Omental fat pad (tissue), 4 donors: ENCODE measurements around the gene DHFR. TPM values are rescaled to one million over a fixed set of nuclear protein-coding genes. Genes with fewer than 3 reads are reported as not detected.

Source experiments
- ATAC-seq: fragments of 150-250 bp; one replicate; pipeline ENCODE4 v1.9.1; 2016; ENCODE audit warnings: mild to moderate bottlenecking, moderate library complexity; ENCODE audit not compliant: low FRiP score
- DNase-seq: peaks from one replicate; pipeline ENCODE4 v3.0.0-alpha.2; 2019; ENCODE audit warnings: low spot score
- CTCF ChIP-seq, 3 donors: fragments of 450-650 bp; IDR thresholded peaks; one replicate each; pipeline ENCODE4 v1.5.1; 2016 to 2017; ENCODE audit warnings: antibody characterized with exemption in 3 of 3, mild to moderate bottlenecking in 3 of 3, moderate library complexity in 2 of 3
- total RNA-seq, 4 donors: library from RNA; depleted of rRNA; stranded (reverse); fragments of >200 nt; gene quantifications; one replicate each; pipeline ENCODE4 v1.1.0, GENCODE V29; 2016

DHFR gene
- total RNA-seq, 4 donors from 2014 or later, result 9.1 to 12.2 (median 10.2) TPM

- ATAC-seq, result no peak
- TF ChIP-seq CTCF (IDR thresholded peaks at IDR 0.05), result no peak
- no peak for DNase-seq
Measured at GRCh38 chr5:80632700-80633099, 22.1 kb downstream of the DHFR start.

DNA sequence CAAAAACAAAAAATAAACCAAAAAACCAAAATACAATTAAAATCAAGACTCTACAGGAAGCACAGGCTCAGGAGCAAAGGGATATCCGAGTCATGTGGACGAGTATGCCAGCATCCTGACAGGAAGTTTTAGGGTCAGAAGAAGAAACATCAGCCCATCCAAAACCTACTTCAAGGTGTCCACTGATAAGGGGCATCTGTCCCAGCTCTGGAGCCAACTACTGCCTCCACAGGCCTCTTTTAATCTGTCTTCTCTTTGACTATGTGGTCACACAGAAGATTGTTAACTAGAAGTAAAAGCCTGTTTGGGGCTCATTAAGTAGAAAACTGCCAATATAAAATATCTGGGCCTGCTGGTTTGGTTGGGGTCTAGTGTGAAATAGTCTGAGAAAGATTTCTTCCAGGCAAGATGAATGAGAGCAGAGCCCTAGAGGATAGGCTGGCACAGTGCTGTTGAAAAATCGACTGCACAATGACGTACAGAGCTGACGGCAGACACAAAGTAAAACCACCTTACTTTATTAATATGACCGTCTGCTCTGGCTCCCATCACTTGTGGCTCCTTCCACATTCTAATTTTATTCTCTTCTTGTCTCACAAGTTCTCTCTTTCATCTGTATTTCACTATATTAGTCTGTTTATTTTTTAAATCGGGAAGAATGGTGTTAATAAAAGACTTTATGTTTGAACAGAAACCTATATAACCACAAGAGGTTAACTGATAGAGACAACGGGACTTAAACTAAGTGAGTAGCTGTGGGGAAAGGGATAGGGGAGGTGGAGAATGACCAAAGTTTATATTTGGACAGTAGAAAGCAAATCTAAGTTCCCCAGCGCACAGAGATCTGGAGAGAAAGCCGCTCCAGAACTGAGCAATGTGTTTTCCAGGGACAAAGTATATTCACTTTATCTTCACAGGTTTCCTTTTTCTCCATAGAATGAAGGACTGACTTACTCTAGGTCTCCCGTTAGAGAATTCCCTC is 23.2 kb downstream of the DHFR start:
- no peak for DNase-seq
- ATAC-seq, result no peak
- no peak for TF ChIP-seq CTCF (IDR thresholded peaks at IDR 0.05)

GRCh38 chr5:80629281-80629680 is 25.5 kb downstream of the DHFR start:
- DNase-seq (no peak), ATAC-seq (no peak)
- no peak for TF ChIP-seq CTCF (IDR thresholded peaks at IDR 0.05)

GRCh38 chr5:80625230-80625629 is 29.6 kb downstream of the DHFR start:
- DNase-seq (no peak), ATAC-seq (no peak)
- TF ChIP-seq CTCF (IDR thresholded peaks at IDR 0.05), result no peak

DNA sequence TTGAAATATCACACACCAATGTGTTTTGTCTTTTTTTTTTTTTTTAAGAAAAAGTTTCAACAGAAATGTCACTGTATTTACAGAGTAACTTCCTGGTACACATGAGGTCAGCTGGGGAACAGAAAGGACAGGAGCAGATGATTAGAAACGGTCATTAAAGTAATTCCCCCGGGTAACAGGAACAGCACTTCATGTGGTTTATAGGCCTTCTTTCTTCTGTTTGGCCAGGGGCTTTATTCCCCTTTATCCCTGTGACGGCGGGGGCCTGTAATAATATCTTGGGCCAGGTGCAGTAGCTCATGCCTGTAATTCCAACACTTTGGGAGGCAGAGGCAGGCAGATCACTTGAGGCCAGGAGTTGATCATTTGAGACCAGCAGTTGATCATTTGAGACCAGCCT is 30.8 kb downstream of the DHFR start:
- DNase-seq (no peak), ATAC-seq (no peak)
- no peak for TF ChIP-seq CTCF (IDR thresholded peaks at IDR 0.05)

DNA sequence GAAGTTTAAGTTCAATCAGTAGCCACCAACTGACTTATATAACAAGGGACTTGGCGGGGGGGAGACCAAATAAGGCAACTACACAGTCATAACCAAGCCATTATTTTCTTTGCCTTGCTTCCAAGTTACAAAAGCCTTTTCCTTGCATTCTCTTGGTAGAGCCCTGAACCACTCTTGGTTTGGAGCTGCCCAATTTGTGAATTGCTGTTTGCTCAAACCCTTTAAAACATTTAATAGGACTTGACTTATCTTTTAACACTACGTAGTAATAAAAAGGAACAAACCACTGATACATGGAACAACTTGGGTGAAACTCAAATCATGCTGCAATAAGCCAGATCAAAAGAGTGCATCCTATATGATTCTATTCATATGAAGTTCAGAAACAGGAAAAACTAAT is 32.0 kb downstream of the DHFR start:
- TF ChIP-seq CTCF (IDR thresholded peaks at IDR 0.05), result no peak
- DNase-seq, result no peak
- ATAC-seq, result no peak

GRCh38 chr5:80620211-80620610 is 34.6 kb downstream of the DHFR start:
- ATAC-seq, result no peak

More at GRCh38 chr5:80620211-80620610, 34.6 kb downstream of the DHFR start:
- no peak for TF ChIP-seq CTCF (IDR thresholded peaks at IDR 0.05)
- no peak for DNase-seq
